HG02973 (cell line): ENCODE measurements around the gene CRTC1.
"Not testable (repeated sequence)": the region's sequence is repeated elsewhere in the genome, so short reads cannot be mapped to it uniquely, and the experiment has no call there.

Source experiments
- ATAC-seq: cut with Tn5 transposase; IDR thresholded peaks from one replicate; pipeline ENCODE4 v1.9.1; 2021; ENCODE audit warnings: moderate library complexity; ENCODE audit not compliant: unreplicated experiment

The CRTC1 gene

GRCh38 chr19:18725841-18726770 lies 42.6 kb downstream of the CRTC1 start:
- no peak for ATAC-seq

- no peak for ATAC-seq
These were observed 43.4 kb downstream of the CRTC1 start for GRCh38 chr19:18726846-18727245.

GRCh38 chr19:18727602-18728001 lies 44.1 kb downstream of the CRTC1 start:
- not testable (repeated sequence) for ATAC-seq

- ATAC-seq = no peak
These were observed 46.6 kb downstream of the CRTC1 start for GRCh38 chr19:18729933-18730530.

- ATAC-seq = no peak
These were observed 47.5 kb downstream of the CRTC1 start for GRCh38 chr19:18730885-18731513.

- no peak for ATAC-seq
These were observed 48.1 kb downstream of the CRTC1 start for GRCh38 chr19:18731562-18732008.

GRCh38 chr19:18733196-18733647 lies 49.7 kb downstream of the CRTC1 start:
- ATAC-seq = no peak

- ATAC-seq = not testable (repeated sequence)
These were observed 50.4 kb downstream of the CRTC1 start for GRCh38 chr19:18733762-18734332.

GRCh38 chr19:18735324-18735723 lies 51.8 kb downstream of the CRTC1 start:
- ATAC-seq = no peak

GRCh38 chr19:18735752-18736151 lies 52.3 kb downstream of the CRTC1 start:
- no peak for ATAC-seq

GRCh38 chr19:18736415-18737336 lies 53.2 kb downstream of the CRTC1 start:
- ATAC-seq = no peak

- ATAC-seq = no peak
These were observed 54.0 kb downstream of the CRTC1 start for GRCh38 chr19:18737337-18737953.

GRCh38 chr19:18737954-18738351 lies 54.5 kb downstream of the CRTC1 start:
- no peak for ATAC-seq

- ATAC-seq = no peak
These were observed 55.6 kb downstream of the CRTC1 start for GRCh38 chr19:18738961-18739690.

GRCh38 chr19:18741124-18742121 lies 57.9 kb downstream of the CRTC1 start:
- no peak for ATAC-seq

GRCh38 chr19:18742324-18742723 lies 58.8 kb downstream of the CRTC1 start:
- no peak for ATAC-seq

- no peak for ATAC-seq
These were observed 59.6 kb downstream of the CRTC1 start for GRCh38 chr19:18742838-18743783.
